Hypothalamus (tissue), 51 donors: ENCODE results near the gene RCL1.
"Not testable (repeated sequence)": the region's sequence is repeated elsewhere in the genome, so short reads cannot be mapped to it uniquely, and the experiment has no call there.

Experiments used
- DNase-seq, 51 donors: peaks; one replicate each; lab custom pipeline; 2025; lab: John Stamatoyannopoulos, UW

The RCL1 gene

GRCh38 chr9:4864698-4865097 is 72.0 kb downstream of the RCL1 start:
- no peak for DNase-seq

- no peak for DNase-seq
These were observed 72.9 kb downstream of the RCL1 start for GRCh38 chr9:4865681-4866080.

GRCh38 chr9:4866239-4866969 is 73.7 kb downstream of the RCL1 start:
- no peak for DNase-seq

GRCh38 chr9:4873066-4873465 is 80.3 kb downstream of the RCL1 start:
- DNase-seq = no peak

- no peak for DNase-seq
These were observed 82.8 kb downstream of the RCL1 start for GRCh38 chr9:4875559-4875958.

GRCh38 chr9:4879115-4879558 is 86.4 kb downstream of the RCL1 start:
- no peak for DNase-seq

GRCh38 chr9:4883326-4883873 is 90.7 kb downstream of the RCL1 start:
- DNase-seq = no peak

- DNase-seq = no peak
These were observed 94.0 kb downstream of the RCL1 start for GRCh38 chr9:4886698-4887097.

GRCh38 chr9:4887556-4887955 is 94.8 kb downstream of the RCL1 start:
- peak in 1 of 51 donors; percentile 51 for DNase-seq

- DNase-seq = no peak
These were observed 97.5 kb downstream of the RCL1 start for GRCh38 chr9:4890242-4890641.

- no peak for DNase-seq
These were observed 98.2 kb downstream of the RCL1 start for GRCh38 chr9:4890929-4891328.

- DNase-seq = no peak
These were observed 98.9 kb downstream of the RCL1 start for GRCh38 chr9:4891674-4892073.

- no peak for DNase-seq
These were observed 99.9 kb downstream of the RCL1 start for GRCh38 chr9:4892501-4893194.

- DNase-seq = no peak
These were observed 101.3 kb downstream of the RCL1 start for GRCh38 chr9:4894076-4894475.

GRCh38 chr9:4899853-4900252 is 107.1 kb downstream of the RCL1 start:
- DNase-seq = not testable (repeated sequence)

- not testable (repeated sequence) for DNase-seq
These were observed 108.8 kb downstream of the RCL1 start for GRCh38 chr9:4901401-4902134.

GRCh38 chr9:4902135-4902475 is 109.4 kb downstream of the RCL1 start:
- DNase-seq = no peak

GRCh38 chr9:4904322-4905134 is 111.8 kb downstream of the RCL1 start:
- no peak for DNase-seq

GRCh38 chr9:4905135-4905490 is 112.4 kb downstream of the RCL1 start:
- no peak for DNase-seq
